HG03460 (cell line): Measurements from ENCODE around the gene CEP120.
A peak's percentile ranks its signal among the peaks of the same experiment; 100 is the strongest.
"Not testable (repeated sequence)": the region's sequence is repeated elsewhere in the genome, so short reads cannot be mapped to it uniquely, and the experiment has no call there.

Source experiments
- ATAC-seq: cut with Tn5 transposase; IDR thresholded peaks from one replicate; pipeline ENCODE4 v1.9.1; 2021; ENCODE audit not compliant: unreplicated experiment

CEP120 gene

DNA sequence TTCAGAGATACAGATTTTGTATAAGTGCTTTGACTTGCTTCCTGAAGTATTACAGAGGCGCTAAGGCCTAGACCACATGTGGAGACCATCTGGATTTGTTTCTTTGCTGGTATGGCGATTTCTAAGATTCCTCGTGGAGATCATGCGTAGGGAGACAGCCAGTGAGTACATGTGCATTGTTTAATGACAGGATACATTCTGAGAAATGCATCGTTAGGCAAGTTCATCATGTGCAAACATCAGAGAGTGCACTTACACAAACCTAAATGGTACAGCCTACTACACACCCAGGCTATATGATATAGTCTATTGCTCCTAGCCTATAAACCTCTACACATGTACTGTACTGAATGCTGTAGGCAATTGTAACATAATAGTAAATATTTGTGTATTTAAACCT lies 16.5 kb upstream of the CEP120 start:
- ATAC-seq = no peak

DNA sequence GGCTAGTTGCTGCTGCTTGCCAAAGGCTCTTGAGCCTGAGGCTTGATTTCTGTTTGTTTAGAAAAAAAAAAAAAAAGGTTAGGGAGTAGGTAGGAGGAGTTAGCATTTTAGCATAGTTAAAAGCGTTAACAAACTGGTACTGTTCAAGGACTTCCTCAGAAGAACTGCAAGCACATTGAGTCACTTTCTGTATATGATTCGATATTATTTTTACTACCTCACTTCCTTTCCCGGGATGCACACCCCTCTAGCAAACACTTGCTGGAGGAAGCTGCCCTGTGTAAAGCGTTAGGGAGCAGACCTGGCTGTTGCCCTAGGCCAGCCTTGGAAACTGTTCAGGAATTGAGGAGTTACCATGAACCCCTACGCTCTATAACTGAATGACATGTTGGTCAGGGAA lies 15.7 kb upstream of the CEP120 start:
- ATAC-seq = no peak

DNA sequence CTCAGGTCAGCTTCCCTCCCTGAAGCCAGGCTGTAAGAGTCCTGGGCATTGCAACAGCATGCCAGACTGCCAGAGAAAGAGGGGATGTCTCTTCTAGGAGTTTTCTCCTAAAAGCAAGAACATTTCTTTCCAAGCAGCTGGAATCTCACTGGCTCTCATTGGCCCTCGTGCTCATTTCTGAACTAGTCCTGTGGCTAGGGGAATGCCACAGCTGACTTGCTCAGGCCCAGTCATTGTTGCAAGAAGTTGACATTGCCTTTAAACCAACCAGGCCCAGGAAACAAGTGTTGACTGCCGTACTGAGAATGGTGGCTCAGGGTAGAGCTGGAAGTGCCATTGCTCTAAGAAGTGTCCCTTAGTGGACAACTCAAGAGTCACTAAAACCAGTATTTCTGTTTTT lies 15.0 kb upstream of the CEP120 start:
- ATAC-seq = peak; percentile 82

- no peak for ATAC-seq
These were observed 13.0 kb upstream of the CEP120 start for GRCh38 chr5:123436201-123436600.

DNA sequence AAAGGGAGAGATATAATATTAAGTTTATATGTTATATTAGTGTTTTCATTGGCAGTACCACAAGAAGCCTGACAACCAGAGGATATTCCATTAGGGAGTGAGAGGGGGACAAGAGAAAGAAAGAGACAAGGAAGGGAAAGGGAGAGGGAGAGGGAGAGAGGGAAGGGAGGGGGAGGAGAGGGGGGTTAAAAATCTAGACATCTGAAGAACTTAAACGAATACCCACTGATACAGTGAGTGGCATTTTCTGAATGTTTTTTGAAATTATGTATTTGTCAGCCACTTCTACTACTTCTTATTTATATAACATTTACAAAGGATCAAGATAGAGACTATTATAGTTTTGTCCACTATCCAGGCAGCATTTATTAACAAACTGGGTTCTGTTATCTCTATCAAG lies 11.6 kb upstream of the CEP120 start:
- no peak for ATAC-seq

DNA sequence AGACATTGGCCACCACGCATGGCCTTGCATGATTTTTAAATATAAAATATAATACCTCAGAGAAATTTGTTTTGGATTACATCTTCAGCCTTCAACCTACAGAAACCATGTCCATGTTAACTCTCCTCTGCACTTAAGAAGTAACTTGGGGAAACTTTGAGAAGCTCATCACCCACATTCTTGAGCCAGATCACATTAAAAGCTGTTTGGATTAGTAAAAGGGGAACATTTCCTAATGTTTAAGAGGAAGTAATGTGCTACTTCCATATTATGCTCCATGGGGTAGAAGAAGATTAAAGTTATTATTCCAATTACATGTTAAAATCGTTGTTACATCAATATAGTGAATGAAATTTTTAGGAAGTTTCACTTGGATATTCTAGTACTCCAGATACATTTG lies 10.4 kb upstream of the CEP120 start:
- ATAC-seq = no peak

DNA sequence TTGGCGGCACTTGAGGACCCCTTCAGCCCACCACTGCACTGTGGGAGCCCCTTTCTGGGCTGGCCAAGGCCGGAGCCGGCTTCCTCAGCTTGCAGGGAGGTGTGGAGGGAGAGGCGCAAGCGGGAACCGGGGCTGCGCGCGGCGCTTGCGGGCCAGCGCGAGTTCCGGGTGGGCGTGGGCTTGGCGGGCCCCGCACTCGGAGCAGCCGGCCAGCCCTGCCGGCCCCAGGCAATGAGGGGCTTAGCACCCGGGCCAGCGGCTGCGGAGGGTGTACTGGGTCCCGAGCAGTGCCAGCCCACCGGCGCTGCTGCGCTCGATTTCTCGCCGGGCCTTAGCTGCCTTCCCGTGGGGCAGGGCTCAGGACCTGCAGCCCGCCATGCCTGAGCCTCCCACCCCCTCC lies 7.2 kb upstream of the CEP120 start:
- ATAC-seq = not testable (repeated sequence)

DNA sequence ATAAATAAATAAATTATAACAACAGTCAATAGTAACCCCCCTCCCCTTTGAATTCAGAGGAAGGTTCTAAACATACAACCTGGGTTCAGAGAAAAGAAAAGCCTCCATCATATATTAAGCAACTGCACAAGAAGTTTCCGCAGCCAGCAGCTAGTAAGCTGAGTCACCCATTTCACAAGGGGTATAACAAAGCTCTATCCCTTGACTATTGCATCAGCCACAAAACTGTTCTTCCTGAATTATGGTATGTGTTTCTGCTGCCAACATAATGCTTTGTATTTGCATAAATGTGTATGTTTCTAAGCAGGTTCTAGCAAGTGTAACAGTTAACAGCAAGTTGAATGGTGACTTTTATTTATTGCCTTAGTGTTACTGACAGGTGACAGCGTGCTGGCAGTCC lies 6.8 kb upstream of the CEP120 start:
- no peak for ATAC-seq

DNA sequence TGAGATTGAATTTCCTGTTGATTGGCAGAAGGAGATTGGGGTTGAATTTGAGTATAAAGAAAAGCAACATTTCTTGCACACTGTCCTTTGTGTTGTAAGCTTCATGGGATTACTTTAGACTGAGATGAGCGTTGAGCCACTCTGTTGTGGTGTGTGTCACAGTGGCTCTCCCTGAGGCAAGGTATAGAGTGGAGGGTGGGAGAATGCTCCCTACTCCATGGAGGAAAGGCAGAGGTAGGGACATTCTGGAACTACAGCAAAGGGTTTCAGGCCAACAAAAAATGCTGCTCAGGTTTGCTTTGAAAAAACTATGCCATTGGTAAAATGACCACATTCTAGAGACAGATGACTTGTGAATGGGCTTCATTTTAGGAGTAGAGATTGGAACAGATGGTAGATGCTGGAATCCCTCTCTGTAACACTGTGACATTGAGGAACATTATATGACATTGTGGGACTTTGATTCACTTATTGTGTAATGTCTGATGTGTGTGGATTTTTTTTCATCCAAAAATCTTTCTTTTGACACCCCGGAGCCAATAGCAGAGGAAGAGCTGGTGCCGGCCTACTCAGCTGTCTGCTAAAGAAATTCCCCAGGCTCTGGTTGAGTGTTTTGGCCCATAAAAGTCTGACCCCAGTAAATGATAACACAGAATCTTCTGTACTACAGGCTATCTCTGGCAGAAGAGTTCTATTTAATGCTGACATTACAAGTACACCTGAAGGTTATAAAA lies 6.2 kb upstream of the CEP120 start:
- no peak for ATAC-seq

DNA sequence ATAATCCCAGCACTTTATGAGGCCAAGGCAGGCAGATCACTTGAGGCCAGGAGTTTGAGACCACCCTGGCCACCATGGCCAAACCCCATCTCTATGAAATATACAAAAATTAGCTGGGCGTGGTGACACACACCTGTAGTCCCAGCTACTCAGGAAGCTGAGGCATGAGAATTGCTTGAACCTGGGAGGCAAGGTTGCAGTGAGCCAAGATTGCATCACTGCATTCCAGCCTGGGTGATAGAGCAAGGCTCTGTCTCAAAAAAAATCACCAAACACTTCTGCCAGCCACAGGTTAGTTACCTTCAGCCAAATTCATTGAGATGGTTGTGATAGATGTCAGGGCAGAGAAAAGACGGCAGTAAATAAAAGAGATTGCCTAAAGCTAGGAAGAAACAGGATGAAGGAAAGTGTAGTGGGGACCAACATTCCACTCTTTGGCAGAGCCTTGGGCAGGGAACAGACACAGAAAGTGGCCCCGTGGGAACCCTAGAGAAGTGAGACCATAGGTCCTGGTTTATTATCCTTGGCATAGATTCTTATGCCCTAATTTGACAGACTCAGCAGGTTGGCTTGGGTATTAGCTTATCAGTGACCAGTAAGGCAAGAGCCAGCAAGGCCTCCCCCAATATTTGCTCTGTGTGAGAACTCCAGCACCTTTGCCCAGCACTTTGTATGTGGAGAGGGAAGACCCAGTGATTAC lies 5.5 kb upstream of the CEP120 start:
- ATAC-seq = no peak

GRCh38 chr5:123427281-123427680 lies 4.1 kb upstream of the CEP120 start:
- no peak for ATAC-seq

GRCh38 chr5:123425431-123425830 lies 2.2 kb upstream of the CEP120 start:
- ATAC-seq = no peak

- peak; percentile 12 for ATAC-seq
These were observed 548 bp downstream of the CEP120 start for GRCh38 chr5:123422433-123423277.

- no peak for ATAC-seq
These were observed 1.4 kb downstream of the CEP120 start for GRCh38 chr5:123421773-123422172.

DNA sequence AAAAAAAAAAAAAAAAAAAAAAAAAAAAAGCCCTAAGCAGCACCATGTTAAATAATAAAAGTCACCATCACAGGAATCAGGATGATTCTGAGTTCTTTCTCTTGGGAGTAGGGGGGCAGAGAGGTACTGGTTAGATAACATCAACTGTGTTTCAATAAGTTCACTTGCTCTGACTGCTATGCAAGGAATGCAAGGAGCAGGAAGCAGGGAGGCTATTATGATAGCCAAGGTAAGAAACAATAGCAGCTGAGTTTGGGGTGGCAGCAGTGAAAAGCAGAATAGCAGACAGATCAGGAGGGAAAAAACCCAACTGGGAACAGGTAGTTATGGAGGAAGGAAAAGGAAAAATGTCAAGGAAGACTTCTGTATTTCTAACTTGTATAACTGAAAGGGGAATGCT lies 8.2 kb downstream of the CEP120 start:
- ATAC-seq = no peak

- no peak for ATAC-seq
These were observed 11.0 kb downstream of the CEP120 start for GRCh38 chr5:123412206-123412605.

DNA sequence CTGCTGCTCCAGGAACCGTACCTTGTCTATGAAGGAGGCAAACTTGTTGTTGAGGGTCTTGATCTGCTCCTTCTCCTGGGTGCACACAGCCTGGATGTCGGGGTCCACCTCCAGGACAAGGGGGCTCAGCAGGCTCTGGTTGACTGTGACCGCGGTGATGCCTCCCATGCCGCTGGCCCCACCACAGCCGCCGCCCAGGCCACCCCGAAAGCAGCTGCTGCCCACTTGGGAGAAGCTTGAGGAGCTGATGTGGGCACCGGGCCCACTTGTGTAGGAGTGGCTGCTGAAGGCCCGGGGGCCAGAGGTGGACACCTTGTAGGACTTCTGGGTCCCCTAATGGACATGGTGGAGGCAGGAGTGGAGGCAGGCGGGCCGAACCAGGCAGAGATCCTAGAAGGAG lies 21.2 kb downstream of the CEP120 start:
- ATAC-seq = not testable (repeated sequence)

DNA sequence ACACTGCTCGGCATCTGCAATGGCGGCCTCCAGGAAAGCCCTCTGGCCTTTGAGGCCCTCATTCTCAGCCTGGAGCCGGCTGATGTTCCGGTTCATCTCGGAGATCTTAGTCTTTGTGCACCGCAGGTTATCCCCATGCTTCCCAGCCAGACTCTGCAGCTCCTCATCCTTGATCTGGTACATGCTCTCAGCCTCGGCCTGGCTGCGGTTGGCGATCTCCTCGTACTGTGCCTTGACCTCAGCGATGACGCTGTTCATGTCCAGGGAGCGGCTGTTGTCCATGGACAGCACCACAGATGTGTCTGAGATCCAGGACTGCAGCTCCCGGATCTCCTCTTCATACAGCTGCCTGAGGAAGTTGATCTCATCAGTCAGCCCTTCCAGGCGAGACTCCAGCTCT lies 21.9 kb downstream of the CEP120 start:
- no peak for ATAC-seq

DNA sequence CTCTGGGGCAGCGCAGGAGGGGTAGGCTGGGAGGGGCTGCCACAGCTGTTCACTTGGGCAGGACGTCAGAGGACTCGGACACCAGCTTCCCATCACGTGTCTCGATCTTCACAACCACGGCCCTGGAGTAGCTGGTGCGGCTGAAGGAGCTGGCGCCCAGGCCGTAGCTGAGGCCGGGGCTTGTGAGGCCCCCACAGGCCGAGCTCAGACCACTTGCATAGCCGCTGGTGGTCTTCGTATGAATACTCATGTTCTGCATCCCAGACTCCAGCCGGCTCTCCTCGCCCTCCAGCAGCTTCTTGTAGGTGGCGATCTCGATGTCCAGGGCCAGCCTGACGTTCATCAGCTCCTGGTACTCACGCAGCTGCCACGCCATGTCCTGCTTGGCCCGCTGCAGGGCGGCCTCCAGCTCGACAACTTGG lies 22.3 kb downstream of the CEP120 start:
- not testable (repeated sequence) for ATAC-seq

DNA sequence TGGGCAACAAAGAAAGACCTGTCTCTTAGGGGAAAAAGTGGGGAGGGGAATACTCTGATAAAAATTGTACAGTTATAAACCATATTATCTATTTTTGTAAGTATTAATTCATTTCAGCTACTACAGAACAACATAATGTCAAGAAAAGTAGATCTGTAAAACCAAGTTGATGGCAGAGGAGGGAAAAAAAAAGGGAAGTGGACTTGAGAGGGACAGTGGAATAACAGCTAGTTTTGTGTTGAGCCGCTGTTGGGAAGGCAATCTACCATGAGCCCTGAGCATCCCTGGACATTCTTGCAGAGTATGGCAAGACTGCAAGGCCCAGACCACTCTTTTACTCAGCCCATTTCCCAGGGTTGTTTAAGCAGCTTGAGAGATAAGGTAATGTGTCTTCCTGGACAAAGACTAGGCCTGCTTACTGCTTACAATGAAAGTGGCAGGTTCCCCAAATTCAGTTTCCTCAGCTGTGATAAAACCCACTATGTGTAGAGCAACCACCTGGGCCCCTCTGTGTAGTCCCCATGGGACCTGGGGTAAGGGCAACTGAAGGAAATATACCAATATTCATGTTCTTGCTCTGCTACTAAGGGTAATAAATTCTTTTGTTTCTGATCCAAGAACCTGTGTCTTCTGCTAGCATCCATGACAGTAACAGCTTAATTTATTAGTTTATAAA lies 25.0 kb downstream of the CEP120 start:
- no peak for ATAC-seq

DNA sequence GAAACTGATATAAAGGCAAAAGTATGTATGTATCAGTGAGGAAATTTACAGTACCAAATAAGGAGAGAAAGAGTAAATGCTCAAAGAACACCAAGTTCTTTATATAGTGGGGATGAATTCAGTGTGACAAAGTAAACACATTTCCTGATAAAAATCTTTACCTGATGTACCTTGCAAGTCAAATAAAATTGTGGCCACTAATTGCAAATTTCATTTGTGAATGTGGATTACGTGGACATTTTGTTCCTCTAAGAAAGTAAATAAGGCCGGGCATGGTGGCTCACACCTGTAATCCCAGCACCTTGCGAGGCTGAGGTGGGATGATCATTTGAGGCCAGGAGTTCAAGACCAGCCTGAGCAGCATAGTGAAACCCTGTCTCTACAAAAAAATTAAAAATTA lies 25.7 kb downstream of the CEP120 start:
- no peak for ATAC-seq
